ENCODE data around the gene SYNE2.

The SYNE2 gene

GRCh38 chr14:64069634-64070359 lies 217.0 kb downstream of the SYNE2 start:
- no peak for DNase-seq (ENCODE audit: low read depth in 2 of 2)

GRCh38 chr14:64074961-64075612 lies 222.3 kb downstream of the SYNE2 start:
- no peak for DNase-seq (ENCODE audit: low read depth in 2 of 2)

- DNase-seq (ENCODE audit: low read depth in 2 of 2), result no peak
These were observed 222.8 kb downstream of the SYNE2 start for GRCh38 chr14:64075613-64076005.

- DNase-seq (ENCODE audit: low read depth in 2 of 2), result no peak
These were observed 227.6 kb downstream of the SYNE2 start for GRCh38 chr14:64080452-64080851.

- DNase-seq (ENCODE audit: low read depth in 2 of 2), result no peak
These were observed 228.5 kb downstream of the SYNE2 start for GRCh38 chr14:64081174-64081746.

- DNase-seq (ENCODE audit: low read depth in 2 of 2), result no peak
These were observed 230.0 kb downstream of the SYNE2 start for GRCh38 chr14:64082837-64083236.

DNA sequence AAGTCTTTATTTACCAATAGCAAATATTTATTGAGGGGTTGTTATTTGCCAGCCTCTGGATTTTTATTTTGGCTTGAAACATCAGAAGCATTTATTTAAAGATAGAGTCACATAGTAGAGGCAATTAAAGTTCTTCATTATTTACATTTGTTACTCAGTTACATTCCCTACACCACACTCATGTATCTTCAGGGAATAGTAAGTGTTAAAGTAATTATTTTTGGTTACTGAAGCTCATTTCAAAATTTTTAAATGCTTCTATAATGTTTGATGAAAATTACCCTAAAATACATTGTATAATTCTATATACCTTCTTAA lies 235.8 kb downstream of the SYNE2 start:
- no peak for DNase-seq (ENCODE audit: low read depth in 2 of 2)

GRCh38 chr14:64089920-64090319 lies 237.1 kb downstream of the SYNE2 start:
- DNase-seq (ENCODE audit: low read depth in 2 of 2), result no peak

DNA sequence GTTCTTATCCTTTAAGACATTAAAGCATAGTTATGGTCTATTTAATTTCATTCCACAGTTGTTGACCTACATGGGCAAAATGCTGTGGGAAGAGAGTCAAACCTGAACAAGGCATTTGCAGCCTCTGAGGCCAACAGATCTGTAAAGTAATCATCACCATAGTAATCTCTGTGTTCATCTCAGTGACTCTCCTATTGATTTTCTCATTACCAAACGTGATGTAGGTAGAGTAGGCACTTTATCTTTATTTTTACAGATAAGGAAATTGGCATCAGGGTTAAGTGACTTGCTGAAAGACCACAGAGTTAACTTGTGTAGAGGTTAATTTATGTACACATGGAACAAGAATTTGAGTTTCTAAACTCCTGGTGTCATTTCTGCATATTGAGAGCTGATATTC lies 238.4 kb downstream of the SYNE2 start:
- DNase-seq (ENCODE audit: low read depth in 2 of 2), result no peak

DNA sequence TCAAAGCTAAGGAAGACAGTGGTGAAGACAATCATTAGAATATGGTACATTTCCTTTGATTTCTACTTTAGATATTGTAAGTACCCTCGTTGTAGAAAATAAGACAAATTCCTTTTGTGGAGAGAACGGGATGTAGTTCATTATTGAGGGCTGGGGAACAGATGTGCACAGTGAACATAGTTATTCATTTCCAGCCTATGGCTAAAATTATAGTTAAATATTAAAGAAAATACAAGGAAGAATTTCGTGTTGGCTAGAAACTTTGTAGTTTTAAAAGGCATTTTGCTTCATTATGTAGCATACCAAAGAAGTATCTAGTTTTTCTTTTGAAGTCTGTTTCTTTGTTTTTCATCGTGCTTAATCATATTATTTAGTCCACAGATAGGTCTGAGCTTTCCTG lies 239.5 kb downstream of the SYNE2 start:
- DNase-seq (ENCODE audit: low read depth in 2 of 2), result no peak

- DNase-seq (ENCODE audit: low read depth in 2 of 2), result no peak
These were observed 240.1 kb downstream of the SYNE2 start for GRCh38 chr14:64092940-64093339.

- DNase-seq (ENCODE audit: low read depth in 2 of 2), result peak in 1 of 2 donors; percentile 2
These were observed 242.8 kb downstream of the SYNE2 start for GRCh38 chr14:64095620-64096019.

- no peak for DNase-seq (ENCODE audit: low read depth in 2 of 2)
These were observed 245.3 kb downstream of the SYNE2 start for GRCh38 chr14:64098120-64098519.

- DNase-seq (ENCODE audit: low read depth in 2 of 2), result no peak
These were observed 254.6 kb downstream of the SYNE2 start for GRCh38 chr14:64107438-64107837.

- DNase-seq (ENCODE audit: low read depth in 2 of 2), result no peak
These were observed 257.2 kb downstream of the SYNE2 start for GRCh38 chr14:64109819-64110554.

DNA sequence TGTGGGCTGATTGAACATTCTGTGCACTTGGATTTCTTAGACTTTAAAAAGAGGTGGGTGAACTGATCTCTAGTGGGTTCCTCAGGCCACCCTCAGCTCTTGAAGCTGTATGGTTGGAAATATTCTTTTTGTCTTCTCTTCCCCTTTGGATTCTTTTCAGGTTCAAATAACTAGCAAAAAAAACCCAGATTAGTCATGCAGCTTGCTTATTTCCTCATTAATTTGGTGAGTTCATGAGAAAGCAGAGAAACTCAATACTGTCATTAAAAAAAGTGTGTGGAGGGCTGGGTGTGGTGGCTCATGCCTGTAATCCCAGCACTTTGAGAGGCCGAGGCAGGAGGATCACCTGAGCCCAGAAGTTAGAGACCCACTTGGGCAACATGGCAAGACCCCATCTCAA lies 258.0 kb downstream of the SYNE2 start:
- DNase-seq (ENCODE audit: low read depth in 2 of 2), result no peak

GRCh38 chr14:64112867-64113678 lies 260.3 kb downstream of the SYNE2 start:
- DNase-seq (ENCODE audit: low read depth in 2 of 2), result no peak

DNA sequence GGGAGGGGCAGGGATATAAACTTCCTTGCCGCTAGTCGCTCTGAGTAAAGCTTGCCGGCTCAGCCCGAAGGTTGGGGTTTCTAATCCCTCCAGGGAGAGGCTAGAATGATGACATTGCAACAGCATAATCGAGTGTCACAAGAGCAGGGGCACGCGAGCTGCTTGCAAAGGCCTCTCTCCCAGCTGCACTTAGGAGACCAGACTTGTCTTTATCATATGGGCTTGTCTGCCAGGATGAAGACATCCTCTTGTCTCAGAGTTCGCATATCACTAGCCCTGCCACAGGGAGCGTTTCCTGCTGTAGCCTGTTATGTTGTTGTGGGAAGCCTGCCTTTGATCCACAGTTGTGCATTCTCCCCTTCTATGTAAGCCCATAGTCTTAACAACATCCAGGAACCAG lies 261.4 kb downstream of the SYNE2 start:
- DNase-seq (ENCODE audit: low read depth in 2 of 2), result no peak

- DNase-seq (ENCODE audit: low read depth in 2 of 2), result no peak
These were observed 262.0 kb downstream of the SYNE2 start for GRCh38 chr14:64114796-64115195.

DNA sequence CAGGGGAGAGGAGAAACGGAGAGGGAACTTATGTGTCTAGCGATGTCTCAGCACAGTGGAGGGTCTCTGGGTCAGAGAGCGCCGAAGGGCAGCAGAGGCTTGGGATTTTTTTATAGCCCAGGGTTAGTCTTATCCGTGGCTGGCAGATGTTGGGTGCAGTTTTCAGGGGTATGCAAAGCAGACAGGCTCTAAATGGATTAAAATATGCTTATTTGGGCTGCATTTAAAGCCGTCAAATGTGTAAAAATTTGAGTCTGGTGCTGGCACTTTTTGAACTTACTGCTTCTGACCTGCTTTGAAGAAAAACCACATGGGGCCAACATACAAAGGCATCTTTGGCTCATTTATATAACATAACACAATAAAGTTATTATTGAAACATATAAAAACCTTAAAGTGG lies 262.6 kb downstream of the SYNE2 start:
- no peak for DNase-seq (ENCODE audit: low read depth in 2 of 2)

DNA sequence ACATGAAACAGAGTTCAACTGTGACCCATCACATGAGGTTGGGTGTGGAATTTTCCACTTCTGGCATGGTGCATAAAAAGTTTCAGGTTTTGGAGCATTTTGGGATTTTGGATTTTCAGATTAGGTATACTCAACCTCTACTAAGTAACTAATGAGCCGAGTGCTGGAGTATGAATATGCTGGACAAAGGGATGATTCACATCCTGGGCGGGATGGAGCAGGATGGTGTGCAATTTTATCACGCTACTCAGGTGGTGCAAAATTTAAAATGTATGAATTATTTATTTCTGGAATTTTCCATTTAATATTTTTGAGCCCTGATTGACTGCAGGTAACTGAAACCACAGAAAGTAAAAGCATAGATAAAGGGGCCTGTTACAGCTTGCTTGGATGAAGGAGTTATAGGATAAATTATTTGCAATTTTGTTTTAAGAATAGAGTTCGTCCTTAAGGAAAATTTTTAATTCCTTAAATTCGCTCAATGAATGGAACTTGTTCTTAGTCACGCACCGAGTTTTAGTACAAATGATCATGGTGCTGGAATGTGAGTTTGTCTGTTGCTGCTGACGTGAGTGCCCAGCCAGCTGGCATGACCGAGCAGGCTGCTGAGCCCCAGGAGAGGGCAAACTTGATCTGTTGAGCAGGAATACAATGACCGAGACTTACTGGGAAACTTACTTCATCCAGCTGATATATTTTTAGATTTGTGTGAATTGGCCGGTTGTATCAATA lies 265.0 kb downstream of the SYNE2 start:
- DNase-seq (ENCODE audit: low read depth in 2 of 2), result no peak
